ENCODE measurements around the gene PRR11. TPM values are rescaled to one million over a fixed set of nuclear protein-coding genes. Genes with fewer than 3 reads are reported as not detected.

PRR11 gene
- total and polyA plus RNA-seq, 2 experiments from 2014 or later: 2.2 to 18.9 TPM

GRCh38 chr17:59145571-59146096 is 9.9 kb upstream of the PRR11 start:
- Histone ChIP-seq H3K4me3 (no peak overlapping the region), H3K36me3 (no peaks in the 10 kb centered on the region), H3K9me3 (ENCODE audit: low read depth) (no peaks in the 10 kb centered on the region), H3K27me3 (no peaks in the 10 kb centered on the region), H3K4me1 (ENCODE audit: low read depth) (no peaks in the 10 kb centered on the region), H3K27ac (no peak overlapping the region)
- TF ChIP-seq CTCF (IDR thresholded peaks at IDR 0.05; ENCODE audit: low read depth, low read length): no peak
- DNase-seq (ENCODE audit: low read depth in 1 of 2, low spot score in 1 of 2): no peak

GRCh38 chr17:59149051-59149450 is 6.5 kb upstream of the PRR11 start:
- Histone ChIP-seq H3K36me3 (no peaks in the 10 kb centered on the region), H3K9me3 (ENCODE audit: low read depth) (no peaks in the 10 kb centered on the region), H3K27me3 (no peaks in the 10 kb centered on the region), H3K4me3 (no peak overlapping the region), H3K4me1 (ENCODE audit: low read depth) (peaks cover 17% of the 10 kb centered on the region), H3K27ac (no peak overlapping the region)
- no peak for DNase-seq (ENCODE audit: low read depth in 1 of 2, low spot score in 1 of 2)
- TF ChIP-seq CTCF (IDR thresholded peaks at IDR 0.05; ENCODE audit: low read depth, low read length): no peak

- no peak overlapping the region for H3K4me3 ChIP-seq
- DNase-seq (ENCODE audit: low read depth in 1 of 2, low spot score in 1 of 2): no peak
- no peak overlapping the region for H3K27ac ChIP-seq
- H3K27me3 ChIP-seq: no peaks in the 10 kb centered on the region
- no peak for TF ChIP-seq CTCF (IDR thresholded peaks at IDR 0.05; ENCODE audit: low read depth, low read length)
- H3K36me3 ChIP-seq: no peaks in the 10 kb centered on the region
- peaks cover 17% of the 10 kb centered on the region for H3K4me1 ChIP-seq (ENCODE audit: low read depth)
- no peaks in the 10 kb centered on the region for H3K9me3 ChIP-seq (ENCODE audit: low read depth)
Observed at GRCh38 chr17:59149841-59150511, 5.6 kb upstream of the PRR11 start.

GRCh38 chr17:59151006-59151405 is 4.5 kb upstream of the PRR11 start:
- H3K4me3 ChIP-seq: no peak overlapping the region
- peak in 1 of 2 donors; percentile 21 for DNase-seq (ENCODE audit: low read depth in 1 of 2, low spot score in 1 of 2)
- H3K36me3 ChIP-seq: no peaks in the 10 kb centered on the region
- no peaks in the 10 kb centered on the region for H3K9me3 ChIP-seq (ENCODE audit: low read depth)
- TF ChIP-seq CTCF (IDR thresholded peaks at IDR 0.05; ENCODE audit: low read depth, low read length): no peak
- no peaks in the 10 kb centered on the region for H3K27me3 ChIP-seq
- no peak overlapping the region for H3K27ac ChIP-seq
- H3K4me1 ChIP-seq (ENCODE audit: low read depth): peaks cover 17% of the 10 kb centered on the region

GRCh38 chr17:59151591-59151990 is 4.0 kb upstream of the PRR11 start:
- H3K4me3 ChIP-seq: no peak overlapping the region

More at GRCh38 chr17:59151591-59151990, 4.0 kb upstream of the PRR11 start:
- TF ChIP-seq CTCF (IDR thresholded peaks at IDR 0.05; ENCODE audit: low read depth, low read length): no peak
- H3K36me3 ChIP-seq: no peaks in the 10 kb centered on the region
- peak in 1 of 2 donors; percentile 40 for DNase-seq (ENCODE audit: low read depth in 1 of 2, low spot score in 1 of 2)
- H3K27me3 ChIP-seq: no peaks in the 10 kb centered on the region
- peaks cover 17% of the 10 kb centered on the region for H3K4me1 ChIP-seq (ENCODE audit: low read depth)
- H3K9me3 ChIP-seq (ENCODE audit: low read depth): no peaks in the 10 kb centered on the region
- no peak overlapping the region for H3K27ac ChIP-seq

Measured in cardiac muscle cell (in vitro differentiated cells and primary cell).